SK-N-SH (cell line): ENCODE measurements around the gene CLASP1. TPM values are rescaled to one million over a fixed set of nuclear protein-coding genes. Genes with fewer than 3 reads are reported as not detected.

Source experiments
- CTCF ChIA-PET: fragments of 300-600, 350-600 bp; formaldehyde crosslinking; extraction: SDS; loops from one replicate; lab custom pipeline; 2021; lab: Yijun Ruan, JAX
- POLR2A ChIA-PET: fragments of 350-600 bp; sonication (Branson Sonifier 250); formaldehyde crosslinking; extraction: SDS; loops from one replicate; lab custom pipeline; 2020; ENCODE audit warnings: antibody characterized with exemption, inconsistent platforms; lab: Yijun Ruan, JAX
- DNase-seq: peaks from one replicate; pipeline ENCODE4 v3.0.0; 2012
- H2AFZ ChIP-seq: fragments of 200-600 bp; sonication (generic); 2 replicates; pipeline ENCODE4 v1.8.1; 2016; ENCODE audit warnings: antibody characterized with exemption, mild to moderate bottlenecking, low read depth
- H3F3A ChIP-seq: fragments of 200-600 bp; sonication (generic); replicated peaks from 2 replicates; pipeline ENCODE3; 2016; ENCODE audit warnings: antibody characterized with exemption, mild to moderate bottlenecking; ENCODE audit not compliant: insufficient read depth
- H3K27ac ChIP-seq, 2 experiments: fragments of 200-500 bp in 1 of 2; fragments of 200-600 bp in 1 of 2; sonication (Bioruptor generic) in 1 of 2; sonication (generic), shearing (Covaris generic) in 1 of 2; 2 replicates each; pipeline versions ENCODE4 v1.5.1 to v1.6.1; 2014 to 2016; ENCODE audit warnings: low read depth in 2 of 2, inconsistent platforms in 1 of 2, low read length in 1 of 2, mild to moderate bottlenecking in 1 of 2, mixed read lengths in 1 of 2
- H3K27me3 ChIP-seq: fragments of 200-600 bp; sonication (generic), shearing (Covaris generic); 2 replicates; pipeline ENCODE4 v1.6.1; 2016; ENCODE audit warnings: mixed run types; ENCODE audit not compliant: insufficient read depth
- H3K36me3 ChIP-seq, 2 experiments: fragments of 200-500 bp in 1 of 2; fragments of 200-600 bp in 1 of 2; sonication (Bioruptor generic) in 1 of 2; sonication (generic) in 1 of 2; replicated peaks in 1 of 2; 2 replicates each; pipeline versions ENCODE3 to v1.5.1; 2014 to 2016; ENCODE audit warnings: low read length in 1 of 2, mild to moderate bottlenecking in 1 of 2; ENCODE audit not compliant: insufficient read depth in 2 of 2, control insufficient read depth in 1 of 2
- H3K4me1 ChIP-seq, 2 experiments: fragments of 200-500 bp in 1 of 2; fragments of 200-600 bp in 1 of 2; sonication (Bioruptor generic) in 1 of 2; sonication (generic), shearing (Covaris generic) in 1 of 2; 2 replicates each; pipeline versions ENCODE4 v1.5.1 to v1.6.1; 2014 to 2016; ENCODE audit warnings: low read depth in 1 of 2, low read length in 1 of 2, mixed run types in 1 of 2; ENCODE audit not compliant: insufficient read depth in 2 of 2, control insufficient read depth in 1 of 2
- H3K4me2 ChIP-seq: fragments of 200-600 bp; sonication (generic), shearing (Covaris generic); 2 replicates; pipeline ENCODE4 v1.6.1; 2017; ENCODE audit warnings: mixed run types
- H3K4me3 ChIP-seq, 2 experiments: fragments of 200-500 bp in 1 of 2; fragments of 200-600 bp in 1 of 2; sonication (Bioruptor generic) in 1 of 2; sonication (generic), shearing (Covaris generic) in 1 of 2; 2 replicates each; pipeline versions ENCODE4 v1.5.1 to v1.8.1; 2014 to 2016; ENCODE audit warnings: low read depth in 2 of 2, inconsistent platforms in 1 of 2, low read length in 1 of 2, mild to moderate bottlenecking in 1 of 2, mixed read lengths in 1 of 2, moderate library complexity in 1 of 2
- H3K79me2 ChIP-seq: fragments of 200-600 bp; sonication (generic); 2 replicates; pipeline ENCODE4 v1.8.1; 2017; ENCODE audit warnings: mild to moderate bottlenecking; ENCODE audit not compliant: insufficient read depth
- H3K9ac ChIP-seq: fragments of 200-600 bp; sonication (generic); 2 replicates; pipeline ENCODE4 v1.6.1; 2017; ENCODE audit warnings: mixed run types
- H3K9me2 ChIP-seq: fragments of 200-600 bp; sonication (generic); 2 replicates; pipeline ENCODE4 v1.6.1; 2017; ENCODE audit warnings: mixed run types
- H3K9me3 ChIP-seq: fragments of 200-600 bp; sonication (generic); 2 replicates; pipeline ENCODE4 v1.6.1; 2017; ENCODE audit warnings: mixed run types, mild to moderate bottlenecking, moderate library complexity
- H4K20me1 ChIP-seq: fragments of 200-600 bp; sonication (generic); 2 replicates; pipeline ENCODE4 v1.6.1; 2017; ENCODE audit warnings: mild to moderate bottlenecking, mixed run types; ENCODE audit not compliant: insufficient read depth
- CHD2 ChIP-seq: fragments of 150-350 bp; IDR thresholded peaks from 2 replicates; pipeline ENCODE4 v1.6.1; 2018; ENCODE audit warnings: low read length; ENCODE audit not compliant: partially characterized antibody
- FOXM1 ChIP-seq: IDR thresholded peaks from 2 replicates; pipeline ENCODE4 v1.4.0; 2012; ENCODE audit warnings: low read depth, mild to moderate bottlenecking
- GABPA ChIP-seq: IDR thresholded peaks from 2 replicates; pipeline ENCODE4 v1.4.0; 2012; ENCODE audit warnings: low read depth, mild to moderate bottlenecking
- GATA2 ChIP-seq: sonication (generic); formaldehyde crosslinking; IDR thresholded peaks from 2 replicates; pipeline ENCODE4 v1.5.0; 2020; ENCODE audit warnings: mild to moderate bottlenecking, missing genetic modification reagents
- JUND ChIP-seq: IDR thresholded peaks from 2 replicates; pipeline ENCODE4 v1.4.0; 2012
- MXI1 ChIP-seq: IDR thresholded peaks from 2 replicates; pipeline ENCODE4 v1.6.1; 2012; ENCODE audit warnings: mild to moderate bottlenecking, low read depth, low read length, improper control_type of control experiment
- NRF1 ChIP-seq: IDR thresholded peaks from 2 replicates; pipeline ENCODE4 v1.6.1; 2012; ENCODE audit warnings: low read depth, mild to moderate bottlenecking, low read length
- RCOR1 ChIP-seq: fragments of 150-350 bp; IDR thresholded peaks from 2 replicates; pipeline ENCODE4 v1.6.1; 2017; ENCODE audit warnings: antibody characterized with exemption, low read length
- REST ChIP-seq: IDR thresholded peaks from 2 replicates; pipeline ENCODE4 v1.6.1; 2012; ENCODE audit warnings: mild to moderate bottlenecking, low read depth, low read length, moderate library complexity
- RFX5 ChIP-seq: IDR thresholded peaks from 2 replicates; pipeline ENCODE4 v1.6.1; 2012; ENCODE audit warnings: mild to moderate bottlenecking, improper control_type of control experiment, low read length
- SIN3A ChIP-seq: IDR thresholded peaks from 2 replicates; pipeline ENCODE4 v1.6.1; 2012; ENCODE audit warnings: low read depth, mild to moderate bottlenecking, low read length, moderate library complexity, borderline replicate concordance
- SMC3 ChIP-seq: IDR thresholded peaks from 2 replicates; pipeline ENCODE4 v1.6.1; 2012; ENCODE audit warnings: low read depth, low read length, improper control_type of control experiment
- USF1 ChIP-seq: IDR thresholded peaks from 2 replicates; pipeline ENCODE4 v1.4.0; 2012; ENCODE audit warnings: low read depth, borderline replicate concordance
- YY1 ChIP-seq: IDR thresholded peaks from 2 replicates; pipeline ENCODE4 v1.4.0; 2012; ENCODE audit warnings: low read depth, mild to moderate bottlenecking
- WGBS: methylation state at CpG from one replicate; pipeline ENCODE4 v1.1.6; 2017; ENCODE audit warnings: low lambda C conversion rate; 5-methylcytosine and 5-hydroxymethylcytosine counted together
- polyA plus RNA-seq, 3 experiments: library from polyadenylated mRNA; depleted of rRNA; stranded (reverse); fragments of >200 nt; gene quantifications; 2 replicates each; pipeline ENCODE4 v1.2.3, GENCODE V29; 2012
- TF ChIP-seq, protein P1 (sequence below): IDR thresholded peaks from 2 replicates; pipeline ENCODE4 v1.4.0; 2012; ENCODE audit warnings: low read depth
- TF ChIP-seq, protein P2 (sequence below): fragments of 150-350 bp; IDR thresholded peaks from 2 replicates; pipeline ENCODE4 v1.6.1; 2016; ENCODE audit warnings: mild to moderate bottlenecking, low read depth, low read length

Gene CLASP1
- polyA plus RNA-seq, 1 of the 3 experiments (the other 2 are of a cell fraction), result 4.9 TPM

DNA sequence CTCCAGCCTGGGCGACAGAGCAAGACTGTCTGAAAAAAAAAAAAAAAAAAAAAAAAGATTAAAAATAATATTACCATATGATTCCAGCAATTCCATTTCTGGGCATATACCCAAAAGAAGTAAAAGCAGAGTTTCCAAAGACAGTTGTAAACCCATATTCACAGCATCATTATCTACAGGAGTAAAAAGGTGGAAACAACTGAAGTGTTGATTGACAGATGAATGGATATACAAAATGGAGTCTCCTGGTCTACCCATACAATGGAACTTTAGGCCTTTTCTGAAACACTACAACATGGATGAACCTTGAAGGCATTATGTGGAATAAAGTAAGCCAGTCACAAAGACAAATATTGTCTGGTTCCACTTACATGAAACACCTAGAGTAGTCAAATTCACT lies 112.9 kb downstream of the CLASP1 start:
- H3K9me2 ChIP-seq, result no peaks in the 10 kb centered on the region
- no peak for DNase-seq
- TF ChIP-seq CHD2, result no peak
- no peak for TF ChIP-seq JUND
- no peak for TF ChIP-seq FOXM1
- TF ChIP-seq GATA2, result no peak
- H3K9ac ChIP-seq, result no peak overlapping the region
- ChIA-PET CTCF (no interaction called here), POLR2A (no interaction called here)
- H3F3A ChIP-seq, result peaks cover 9% of the 10 kb centered on the region
- H3K36me3 ChIP-seq, result no peaks in the 10 kb centered on the region
- H3K9me3 ChIP-seq, result no peaks in the 10 kb centered on the region
- H3K27me3 ChIP-seq, result no peaks in the 10 kb centered on the region
- peaks cover 4 to 8% of the 10 kb centered on the region in 2 experiments; a peak in 2 of 4 replicates for H3K4me1 ChIP-seq
- peaks cover 78% of the 10 kb centered on the region for H3K79me2 ChIP-seq
- H3K4me3 ChIP-seq, result no peak overlapping the region
- 95% methylated on average over 1 of the region's 1 CpG for WGBS
- no peak overlapping the region for H2AFZ ChIP-seq
- no peak overlapping the region for H3K27ac ChIP-seq
- H3K4me2 ChIP-seq, result no peak overlapping the region
- H4K20me1 ChIP-seq, result peaks cover 17% of the 10 kb centered on the region

DNA sequence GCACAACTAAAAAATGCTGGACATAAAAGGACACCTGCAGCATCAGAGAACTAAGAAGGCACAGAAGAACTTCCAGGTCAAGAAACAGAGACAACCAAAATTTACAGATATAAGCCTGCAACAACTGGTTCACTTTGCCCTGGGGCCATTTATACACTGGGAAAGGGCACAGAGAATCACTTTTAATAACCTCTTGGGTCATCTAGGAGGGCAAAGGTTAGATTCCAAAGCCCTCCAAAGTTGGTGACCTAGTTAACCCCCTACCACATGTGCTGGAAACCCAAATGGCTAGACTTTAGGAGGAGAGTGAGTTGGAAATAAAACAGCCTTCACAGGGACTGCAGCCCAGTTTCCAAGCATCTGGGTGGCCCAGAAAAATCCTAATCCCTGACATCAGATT lies 115.3 kb downstream of the CLASP1 start:
- H3K79me2 ChIP-seq, result peaks cover 65% of the 10 kb centered on the region
- H3K27ac ChIP-seq, result no peak overlapping the region
- peaks cover 25% of the 10 kb centered on the region for H3F3A ChIP-seq
- ChIA-PET POLR2A (no interaction called here), CTCF (no interaction called here)
- no peak overlapping the region for H3K4me2 ChIP-seq
- H2AFZ ChIP-seq, result no peak overlapping the region
- H3K27me3 ChIP-seq, result no peaks in the 10 kb centered on the region
- H3K4me1 ChIP-seq, result peaks cover 7 to 11% of the 10 kb centered on the region in 2 experiments; a peak in 3 of 4 replicates
- H3K9me2 ChIP-seq, result no peaks in the 10 kb centered on the region
- H3K4me3 ChIP-seq, result no peak overlapping the region
- peaks cover 14% of the 10 kb centered on the region for H4K20me1 ChIP-seq
- H3K9me3 ChIP-seq, result no peaks in the 10 kb centered on the region
- no peak for TF ChIP-seq GATA2
- TF ChIP-seq FOXM1, result no peak
- no peak for TF ChIP-seq RCOR1
- TF ChIP-seq CHD2, result no peak
- TF ChIP-seq MXI1, result no peak
- no peak for TF ChIP-seq GABPA
- TF ChIP-seq, protein P1, sequence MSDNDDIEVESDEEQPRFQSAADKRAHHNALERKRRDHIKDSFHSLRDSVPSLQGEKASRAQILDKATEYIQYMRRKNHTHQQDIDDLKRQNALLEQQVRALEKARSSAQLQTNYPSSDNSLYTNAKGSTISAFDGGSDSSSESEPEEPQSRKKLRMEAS, result no peak
- no peak for TF ChIP-seq JUND
- no peak for TF ChIP-seq USF1
- TF ChIP-seq SMC3, result no peak
- no peak for TF ChIP-seq REST
- TF ChIP-seq SIN3A, result no peak
- TF ChIP-seq NRF1, result no peak
- TF ChIP-seq, protein P2, sequence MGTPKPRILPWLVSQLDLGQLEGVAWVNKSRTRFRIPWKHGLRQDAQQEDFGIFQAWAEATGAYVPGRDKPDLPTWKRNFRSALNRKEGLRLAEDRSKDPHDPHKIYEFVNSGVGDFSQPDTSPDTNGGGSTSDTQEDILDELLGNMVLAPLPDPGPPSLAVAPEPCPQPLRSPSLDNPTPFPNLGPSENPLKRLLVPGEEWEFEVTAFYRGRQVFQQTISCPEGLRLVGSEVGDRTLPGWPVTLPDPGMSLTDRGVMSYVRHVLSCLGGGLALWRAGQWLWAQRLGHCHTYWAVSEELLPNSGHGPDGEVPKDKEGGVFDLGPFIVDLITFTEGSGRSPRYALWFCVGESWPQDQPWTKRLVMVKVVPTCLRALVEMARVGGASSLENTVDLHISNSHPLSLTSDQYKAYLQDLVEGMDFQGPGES, result no peak
- TF ChIP-seq RFX5, result no peak
- TF ChIP-seq YY1, result no peak
- no peak for DNase-seq
- no peaks in the 10 kb centered on the region for H3K36me3 ChIP-seq
- no peak overlapping the region for H3K9ac ChIP-seq
